Measurements from ENCODE around the gene ROBO4. TPM values are rescaled to one million over a fixed set of nuclear protein-coding genes. Genes with fewer than 3 reads are reported as not detected.

The ROBO4 gene
- total and polyA plus RNA-seq, 2 experiments from 2014 or later = not detected

DNA sequence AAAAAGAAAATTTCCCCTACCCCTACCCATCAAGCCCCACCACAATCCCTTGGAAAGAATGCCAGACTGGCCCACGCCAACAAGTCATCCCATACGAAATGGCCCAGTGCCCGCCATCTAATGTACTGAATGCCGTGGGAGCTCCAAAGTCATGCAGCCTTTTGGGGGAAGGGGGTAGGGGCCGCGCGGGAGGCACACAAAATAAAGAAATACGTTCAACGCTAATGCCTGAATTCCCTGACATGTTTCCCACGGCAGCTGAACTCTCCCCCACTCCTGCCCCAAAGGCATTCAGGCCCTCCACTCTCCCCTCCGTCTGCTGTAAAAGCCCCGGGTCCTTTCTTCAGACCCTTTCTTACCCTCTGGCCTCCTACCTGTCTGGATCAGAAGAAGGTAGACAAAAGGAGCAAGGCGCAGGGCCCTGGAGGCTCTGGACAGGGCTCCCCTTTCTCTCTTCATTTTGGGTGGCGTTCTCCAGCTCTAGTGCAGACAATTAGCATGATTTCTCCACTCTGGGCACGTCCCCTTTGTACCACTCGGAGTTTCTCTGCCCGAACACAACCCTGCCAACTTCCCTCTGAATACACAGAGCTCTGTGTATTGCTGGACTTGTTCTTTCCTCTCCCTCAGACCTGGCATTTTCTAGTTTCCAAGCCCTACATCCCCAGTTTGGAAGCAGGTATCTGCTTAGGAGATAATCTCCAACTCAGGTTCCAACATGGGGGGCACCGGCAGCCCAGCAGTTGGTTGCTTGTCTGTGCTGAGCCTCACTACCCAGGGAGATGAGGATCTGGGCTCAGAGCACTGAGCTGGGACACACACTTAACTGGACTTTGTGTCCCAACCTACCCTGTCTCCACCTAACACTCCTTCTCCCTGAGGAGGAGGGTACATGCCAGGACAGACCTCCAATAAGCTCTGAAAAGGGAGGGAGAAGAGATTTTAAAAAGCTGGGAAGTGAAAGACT lies 38.2 kb upstream of the ROBO4 start, which contains the start of gene HEPACAM:
HEPACAM (minus strand) TSS at position 500 of the 967 bp plus-strand sequence; CDS start at position 459, 41 bp downstream.
- no peaks in the 10 kb centered on the region for H3K36me3 ChIP-seq (ENCODE audit: insufficient read depth)
- no peak for ATAC-seq
- no peaks in the 10 kb centered on the region for H3F3A ChIP-seq (replicated peaks; ENCODE audit: low read depth)
- no peaks in the 10 kb centered on the region for H4K20me1 ChIP-seq (replicated peaks; ENCODE audit: insufficient read depth)
- no peaks in the 10 kb centered on the region for H3K9me3 Mint-ChIP-seq
- no peak for DNase-seq (ENCODE audit: low spot score)
- H3K4me1 ChIP-seq (ENCODE audit: insufficient read depth) = no peaks in the 10 kb centered on the region
- no peaks in the 10 kb centered on the region for H3K79me2 ChIP-seq (replicated peaks; ENCODE audit: insufficient read depth)
- H3K4me2 ChIP-seq = no peak within 1 kb of the TSS
- no peak within 1 kb of the TSS for H3K27ac Mint-ChIP-seq
- H3K27ac ChIP-seq (ENCODE audit: low read depth) = no peak within 1 kb of the TSS
- no peak within 1 kb of the TSS for H2AFZ ChIP-seq
- H3K9me2 ChIP-seq (ENCODE audit: insufficient read depth) = no peaks in the 10 kb centered on the region
- TF ChIP-seq ZNF114 (CRISPR knock-in tag; IDR thresholded peaks at IDR 0.05) (no peak), CTCF (conservative IDR thresholded peaks at IDR 0.05; ENCODE audit: low read depth in 2 of 2) (no peak), ZNF331 (CRISPR knock-in tag; IDR thresholded peaks at IDR 0.05; ENCODE audit: low read depth) (no peak), EZH2phosphoT487 (IDR thresholded peaks at IDR 0.05; ENCODE audit: unreplicated experiment) (no peak), POLR2AphosphoS5 (IDR thresholded peaks at IDR 0.05; ENCODE audit: low read depth) (no peak), ZNF462 (CRISPR knock-in tag; IDR thresholded peaks at IDR 0.05) (no peak), EZH2 (IDR thresholded peaks at IDR 0.05; ENCODE audit: low read depth, unreplicated experiment) (no peak)
- TF ChIP-seq, protein P1, sequence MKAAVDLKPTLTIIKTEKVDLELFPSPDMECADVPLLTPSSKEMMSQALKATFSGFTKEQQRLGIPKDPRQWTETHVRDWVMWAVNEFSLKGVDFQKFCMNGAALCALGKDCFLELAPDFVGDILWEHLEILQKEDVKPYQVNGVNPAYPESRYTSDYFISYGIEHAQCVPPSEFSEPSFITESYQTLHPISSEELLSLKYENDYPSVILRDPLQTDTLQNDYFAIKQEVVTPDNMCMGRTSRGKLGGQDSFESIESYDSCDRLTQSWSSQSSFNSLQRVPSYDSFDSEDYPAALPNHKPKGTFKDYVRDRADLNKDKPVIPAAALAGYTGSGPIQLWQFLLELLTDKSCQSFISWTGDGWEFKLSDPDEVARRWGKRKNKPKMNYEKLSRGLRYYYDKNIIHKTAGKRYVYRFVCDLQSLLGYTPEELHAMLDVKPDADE (IDR thresholded peaks at IDR 0.05) = no peak
- H3K4me3 Mint-ChIP-seq = no peak within 1 kb of the TSS
- H3K4me1 Mint-ChIP-seq = no peaks in the 10 kb centered on the region
- H3K4me3 ChIP-seq = no peak within 1 kb of the TSS
- no peaks in the 10 kb centered on the region for H3K36me3 Mint-ChIP-seq (ENCODE audit: low read depth)
- H3K27me3 Mint-ChIP-seq (ENCODE audit: insufficient read depth, low read depth, poor library complexity) = peaks cover 4% of the 10 kb centered on the region
- peaks cover 11% of the 10 kb centered on the region; the same call in 1 of the 2 replicates for H3K27me3 ChIP-seq (ENCODE audit: insufficient read depth)
